Epithelial cell of proximal tubule (primary cell): ENCODE data around the gene C8G. TPM values are rescaled to one million over a fixed set of nuclear protein-coding genes. Genes with fewer than 3 reads are reported as not detected.

ENCODE experiments used
- DNase-seq: peaks from one replicate; pipeline ENCODE4 v3.0.0-alpha.2; 2011; ENCODE audit warnings: low read depth
- H3K4me3 ChIP-seq: 2 replicates; pipeline ENCODE4 v1.5.1; 2011; ENCODE audit warnings: low read depth, mild to moderate bottlenecking, low read length
- CTCF ChIP-seq: conservative IDR thresholded peaks from 2 replicates; pipeline ENCODE4 v1.5.1; 2012; ENCODE audit warnings: low read depth, mild to moderate bottlenecking, low read length
- total RNA-seq: library from RNA; depleted of rRNA; stranded (reverse); fragments of >200 nt; gene quantifications from 2 replicates; pipeline ENCODE4 v1.2.3, GENCODE V29; 2015

Gene C8G
- total RNA-seq, 1 donor from 2014 or later, result not detected

DNA sequence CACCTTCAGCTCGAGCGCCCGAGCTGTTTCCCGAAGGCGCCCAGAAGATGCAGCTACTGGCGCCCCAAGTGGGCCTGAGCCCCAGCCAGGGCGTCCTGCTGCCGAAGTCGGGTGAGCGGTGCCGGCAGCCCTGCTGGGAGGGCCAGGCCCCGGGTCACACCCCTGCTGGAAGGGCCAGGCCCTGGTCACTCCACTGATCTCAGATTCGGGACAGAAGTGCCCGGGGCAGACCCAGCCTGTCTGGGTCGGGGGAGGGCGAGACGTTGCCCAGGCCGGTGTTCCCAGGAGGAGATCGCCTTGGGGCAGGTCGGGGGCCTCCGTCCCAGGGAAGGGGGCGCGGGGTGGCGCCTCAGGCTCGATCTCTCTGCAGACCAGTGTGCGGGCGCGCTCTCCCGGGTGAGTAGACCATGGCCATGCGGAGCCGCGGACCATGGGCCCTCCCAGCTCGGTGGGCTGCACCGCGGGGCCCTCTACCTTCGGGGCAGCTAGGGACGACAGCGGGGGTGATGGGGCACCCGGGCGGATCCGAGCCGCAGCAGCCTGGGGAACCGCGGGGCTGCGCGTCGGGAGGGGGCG lies 40.1 kb downstream of the C8G start:
- TF ChIP-seq CTCF, result no peak
- H3K4me3 ChIP-seq, result no peak overlapping the region
- DNase-seq, result no peak

DNA sequence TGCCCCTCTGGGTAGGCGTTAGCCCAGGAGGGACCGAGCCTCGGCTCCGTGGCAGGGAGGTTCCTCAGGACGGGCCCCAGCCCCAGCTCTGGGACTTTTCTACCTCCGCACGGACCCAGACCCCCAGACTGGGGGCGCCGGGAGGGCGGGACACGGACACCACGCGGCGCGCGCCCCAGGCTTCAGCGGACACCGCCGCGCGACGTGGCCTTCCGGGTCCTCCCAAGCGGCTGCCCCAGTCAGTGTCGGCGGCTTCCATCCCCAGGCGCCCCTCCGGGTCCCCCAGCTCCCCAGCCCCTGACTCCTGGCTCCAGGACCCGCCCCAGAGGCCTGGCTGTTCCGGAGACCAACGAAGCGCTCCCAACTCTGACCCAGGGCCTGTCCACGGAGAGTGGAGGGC lies 40.8 kb downstream of the C8G start:
- H3K4me3 ChIP-seq, result no peak overlapping the region
- no peak for DNase-seq
- no peak for TF ChIP-seq CTCF

DNA sequence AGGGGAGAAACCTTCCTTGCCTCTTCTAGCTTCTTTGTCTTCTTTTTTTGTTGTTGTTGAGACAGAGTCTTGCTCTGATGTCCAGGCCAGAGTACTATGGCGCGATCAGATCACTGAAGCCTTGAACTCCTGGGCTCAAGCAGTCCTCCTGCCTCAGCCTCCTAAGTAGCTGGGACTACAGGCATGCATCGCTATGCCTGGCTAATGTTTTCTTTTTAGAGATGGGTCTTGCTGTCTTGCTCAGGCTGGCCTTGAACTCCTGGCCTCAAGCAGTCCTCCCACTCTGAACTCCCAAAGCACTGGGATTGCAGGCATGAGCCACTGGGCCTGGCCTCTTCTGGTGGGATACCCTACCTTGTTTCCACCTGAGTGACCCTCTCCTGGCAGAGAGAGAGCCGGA lies 43.8 kb downstream of the C8G start:
- H3K4me3 ChIP-seq, result no peak overlapping the region
- TF ChIP-seq CTCF, result no peak
- DNase-seq, result no peak

- DNase-seq, result no peak
- no peak for TF ChIP-seq CTCF
- no peak overlapping the region for H3K4me3 ChIP-seq
These were observed 45.3 kb downstream of the C8G start for GRCh38 chr9:136990242-136990911.

DNA sequence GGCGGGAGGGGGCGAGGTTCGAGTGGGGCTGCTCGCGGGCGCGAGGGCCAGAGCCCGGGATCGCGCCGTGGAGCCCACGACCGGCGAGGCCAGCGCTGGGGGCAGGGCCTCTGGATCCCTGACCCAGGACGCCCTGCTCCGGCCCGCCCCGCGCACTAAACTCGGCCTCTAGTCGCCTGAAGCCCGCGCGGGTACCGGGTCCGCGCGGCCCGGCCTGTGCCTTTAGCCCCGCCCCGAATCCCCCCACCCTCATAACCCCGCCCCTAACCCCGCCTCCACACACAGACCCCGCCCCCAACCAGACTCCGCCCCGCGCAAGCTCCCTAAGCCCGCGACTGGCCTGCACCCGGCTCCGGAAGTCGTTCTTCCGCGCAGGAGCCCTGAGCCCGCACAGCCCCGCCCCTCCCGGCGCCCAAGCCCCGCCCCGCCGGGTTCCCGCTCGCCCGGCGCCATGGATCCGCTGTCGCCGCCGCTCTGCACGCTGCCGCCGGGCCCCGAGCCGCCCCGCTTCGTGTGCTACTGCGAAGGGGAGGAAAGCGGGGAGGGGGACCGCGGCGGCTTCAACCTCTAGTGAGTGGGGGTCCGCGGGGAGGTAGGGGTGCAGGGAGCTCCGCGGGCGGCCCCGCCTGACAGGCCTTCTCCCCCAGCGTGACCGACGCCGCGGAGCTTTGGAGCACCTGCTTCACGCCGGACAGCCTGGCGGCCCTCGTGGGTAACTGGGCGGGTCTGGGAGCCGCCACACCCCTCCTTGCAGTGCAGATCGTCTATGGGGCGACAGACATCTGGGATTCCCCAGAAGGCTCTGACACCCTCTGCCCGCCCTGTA lies 47.2 kb downstream of the C8G start, which contains the start of gene PAXX:
TSS of gene PAXX (plus strand) at position 430 of the 826 bp plus-strand sequence. CDS start at position 452, 22 bp downstream.
- no peak for TF ChIP-seq CTCF
- peak within 1 kb of the TSS; percentile 84 for H3K4me3 ChIP-seq
- DNase-seq, result peak; percentile 23

- peak overlapping the region; percentile 84 for H3K4me3 ChIP-seq
- no peak for TF ChIP-seq CTCF
- DNase-seq, result no peak
These were observed 47.9 kb downstream of the C8G start for GRCh38 chr9:136992819-136993369.
